GM18507 (cell line): ENCODE results near the gene ZNF467.

ENCODE experiments used
- DNase-seq: peaks from one replicate; pipeline ENCODE4 v3.0.0; 2011; ENCODE audit warnings: low read depth; ENCODE audit not compliant: insufficient read length; ENCODE audit errors: extremely low spot score
- FAIRE-seq: peaks from 2 replicates; lab custom pipeline; 2011; peaks lifted over from hg19 to GRCh38; lab: Jason Lieb, UNC

Gene ZNF467

DNA sequence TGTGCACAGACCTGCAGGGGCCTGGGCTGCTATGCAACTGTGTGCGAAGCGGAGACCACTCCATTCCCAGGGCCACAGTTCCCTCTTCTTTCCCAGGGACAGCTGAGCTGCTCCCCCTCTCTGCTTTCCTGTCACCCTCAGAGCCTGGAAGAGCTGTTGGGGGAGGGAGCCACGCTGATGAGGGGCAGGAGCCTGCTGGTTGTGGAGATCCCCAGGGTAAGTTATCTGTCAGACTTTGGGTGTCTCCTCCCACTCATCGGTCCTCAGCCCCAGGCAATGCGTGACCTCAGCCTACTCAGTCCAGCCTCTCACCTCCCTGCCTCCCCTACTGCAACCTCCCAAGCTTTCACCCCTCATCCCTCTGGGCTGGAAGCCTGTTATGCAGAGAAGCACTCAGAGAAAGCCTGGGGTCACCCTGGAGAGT, 53.5 kb downstream of the ZNF467 start:
- FAIRE-seq = peak; percentile 84
- peak; percentile 29 for DNase-seq

GRCh38 chr7:149719050-149719899, 54.1 kb downstream of the ZNF467 start:
- DNase-seq (no peak), FAIRE-seq (no peak)

DNA sequence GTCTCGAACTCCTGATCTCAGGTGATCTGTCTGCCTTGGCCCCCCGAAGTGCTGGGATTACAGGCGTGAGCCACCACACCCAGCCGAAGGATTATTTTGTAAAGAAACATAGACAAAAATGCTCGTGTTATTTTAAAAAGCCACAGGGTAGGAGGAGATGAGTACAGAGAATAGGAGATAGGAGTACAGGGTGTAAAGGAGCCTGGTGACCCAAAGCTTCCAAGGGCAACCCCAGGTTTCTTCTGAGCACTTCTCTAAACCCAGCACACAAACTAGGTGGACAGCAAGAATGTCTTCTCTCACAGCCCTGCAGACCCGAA, 54.7 kb downstream of the ZNF467 start:
- no peak for DNase-seq
- FAIRE-seq = no peak

- FAIRE-seq (no peak), DNase-seq (no peak)
These were observed 55.9 kb downstream of the ZNF467 start for GRCh38 chr7:149717481-149717880.

GRCh38 chr7:149716932-149717307, 56.5 kb downstream of the ZNF467 start:
- DNase-seq (no peak), FAIRE-seq (no peak)

DNA sequence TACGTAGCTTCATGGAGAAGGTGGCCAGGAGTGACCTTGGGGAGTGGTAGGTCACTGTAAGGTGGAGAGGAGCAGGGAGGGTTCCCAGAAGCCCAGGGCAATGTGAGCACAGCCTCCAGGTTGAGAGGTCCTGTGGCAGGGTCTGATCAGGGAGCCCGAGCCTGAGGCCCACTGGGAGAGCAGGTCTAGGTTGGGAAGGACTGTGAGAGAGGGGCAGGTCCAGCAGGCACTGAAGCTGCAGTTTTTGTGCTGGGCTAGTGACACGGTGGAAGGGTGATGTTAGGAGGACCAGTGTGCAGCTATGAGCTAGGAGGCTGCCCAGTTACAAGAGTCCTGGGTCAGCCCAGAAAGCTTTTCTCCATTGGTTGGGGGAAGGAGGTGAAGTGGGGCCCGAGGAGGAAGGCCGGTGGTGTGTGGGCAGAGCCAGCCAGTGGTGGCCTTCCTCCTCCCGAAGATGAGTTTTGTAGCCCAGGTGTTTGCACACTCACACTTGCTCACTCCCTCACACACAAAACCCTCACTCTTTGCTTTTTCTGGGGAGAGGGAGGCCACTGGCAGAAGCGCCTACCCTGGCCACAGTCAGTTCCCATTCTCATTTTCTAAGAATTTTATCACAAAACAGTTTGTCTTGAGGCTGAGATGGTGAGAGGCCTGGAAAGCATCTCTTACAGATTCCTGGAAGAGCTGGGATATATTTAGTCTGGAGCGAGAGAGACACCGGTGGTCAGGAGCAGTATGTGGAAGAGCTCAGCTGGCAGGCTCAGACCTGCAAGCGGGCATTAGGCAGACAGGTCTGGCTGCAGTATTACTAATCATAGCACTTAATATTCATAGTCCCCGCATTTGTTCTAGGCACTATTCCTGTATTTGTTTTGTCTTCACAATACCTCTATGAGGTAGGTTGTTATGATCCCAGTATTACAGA, 57.1 kb downstream of the ZNF467 start:
- no peak for DNase-seq
- FAIRE-seq = no peak

DNA sequence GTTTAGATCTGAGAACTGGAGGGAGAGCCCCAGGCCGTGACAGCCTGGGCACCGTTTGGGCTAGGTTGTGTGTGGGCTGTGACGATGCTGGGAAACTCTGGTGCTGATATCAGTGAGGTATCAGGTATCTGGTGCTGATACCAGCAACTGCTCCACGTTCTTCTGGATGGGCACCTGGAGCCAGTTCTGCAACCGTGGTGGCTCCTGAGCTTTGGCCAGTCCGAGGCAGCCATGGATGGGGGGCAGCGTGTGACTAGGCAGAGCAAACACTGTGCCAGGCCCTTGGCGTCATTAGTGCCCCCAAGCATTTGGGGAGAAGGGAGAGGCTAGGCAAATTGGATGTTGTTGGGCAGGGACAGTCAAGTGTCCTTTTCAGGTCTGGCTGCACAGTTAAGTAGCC, 57.9 kb downstream of the ZNF467 start:
- FAIRE-seq (peak; percentile 46), DNase-seq (no peak)

GRCh38 chr7:149714910-149715471, 58.4 kb downstream of the ZNF467 start:
- no peak for DNase-seq

More at GRCh38 chr7:149714910-149715471, 58.4 kb downstream of the ZNF467 start:
- FAIRE-seq = no peak
